ENCODE measurements around the gene BMP7. TPM values are rescaled to one million over a fixed set of nuclear protein-coding genes. Genes with fewer than 3 reads are reported as not detected.

BMP7 gene
- total and polyA plus RNA-seq, 2 of the 8 experiments (the other 6 are each of a cell fraction or from before 2014, with no cell fraction given): 9.2 to 14.7 TPM

DNA sequence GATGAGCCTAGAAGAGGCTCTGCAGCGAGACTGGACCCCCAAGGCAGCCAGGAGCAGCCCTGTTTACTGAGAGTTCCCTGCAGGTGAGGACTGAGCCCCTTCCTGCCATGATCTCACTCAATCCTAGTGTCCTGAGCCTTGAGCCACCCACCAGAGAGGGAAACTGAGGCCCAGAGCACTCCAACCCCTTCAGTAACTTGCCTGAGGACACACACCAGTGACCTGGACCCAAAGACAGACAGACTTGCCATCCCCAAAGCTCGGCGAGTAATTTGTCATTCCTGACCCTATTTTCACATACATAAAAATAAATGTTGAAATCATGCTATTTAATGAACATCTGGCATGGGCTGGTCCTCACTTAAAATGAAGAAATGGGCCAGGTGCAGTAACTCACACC is 16.7 kb downstream of the BMP7 start:
- Histone ChIP-seq H4K5ac (ENCODE audit: insufficient read length, low read depth, low read length) (no peak overlapping the region), H2BK20ac (ENCODE audit: low read length) (no peak overlapping the region), H4K20me1 (replicated peaks in 1 of 2; ENCODE audit: control insufficient read depth in 1 of 2, insufficient read depth in 2 of 2, low read length in 2 of 2) (peaks cover 0 to 2% of the 10 kb centered on the region in 2 experiments), H3K23ac (ENCODE audit: insufficient read length) (no peak overlapping the region), H2AFZ (ENCODE audit: low read length) (no peak overlapping the region), H3K56ac (replicated peaks; ENCODE audit: insufficient read length, low read depth, low read length) (no peak overlapping the region), H2BK12ac (ENCODE audit: low read depth, low read length) (no peak overlapping the region), H3K27me3 (replicated peaks in 1 of 4; ENCODE audit: control insufficient read depth in 3 of 4, extremely low read depth in 1 of 4, insufficient read depth in 3 of 4, low read length in 3 of 4) (no peaks in the 10 kb centered on the region; a peak in 1 of 7 replicates), H3K79me1 (ENCODE audit: low read depth, low read length) (peaks cover 3% of the 10 kb centered on the region), H3K4me1 (replicated peaks in 1 of 4; ENCODE audit: control insufficient read depth in 3 of 4, insufficient read depth in 4 of 4, low read length in 3 of 4) (peaks cover 0 to 8% (median 4%) of the 10 kb centered on the region in 4 experiments; a peak in 4 of 7 replicates), H2BK15ac (ENCODE audit: low read length) (no peak overlapping the region), H4K91ac (replicated peaks; ENCODE audit: insufficient read length, low read length) (no peak overlapping the region), H3K36me3 (ENCODE audit: control insufficient read depth in 2 of 4, insufficient read depth in 4 of 4, low read length in 3 of 4) (no peaks in the 10 kb centered on the region), H3K18ac (ENCODE audit: extremely low read depth, low read length) (no peak overlapping the region), H2BK5ac (ENCODE audit: low read depth, low read length) (no peak overlapping the region), H3K4me2 (ENCODE audit: insufficient read depth in 1 of 2, low read depth in 2 of 2, low read length in 2 of 2) (no peak overlapping the region), H2AK5ac (ENCODE audit: low read depth, low read length) (0 out of 2 replicates have a peak overlapping the region, but pooled peaks have one; percentile 61), H3K9ac (replicated peaks in 1 of 4; ENCODE audit: extremely low read depth in 1 of 4, low read depth in 3 of 4, low read length in 3 of 4) (no peak overlapping the region), H2BK120ac (replicated peaks; ENCODE audit: low read depth, low read length) (no peak overlapping the region), H3K4me3 (ENCODE audit: extremely low read depth in 1 of 4, insufficient read depth in 2 of 4, low read depth in 3 of 4, low read length in 4 of 4) (no peak overlapping the region), H3K4ac (replicated peaks; ENCODE audit: insufficient read length, low read depth, low read length) (no peak overlapping the region), H3K23me2 (ENCODE audit: low read depth, low read length) (no peaks in the 10 kb centered on the region), H3K14ac (ENCODE audit: insufficient read length) (no peak overlapping the region), H4K8ac (ENCODE audit: extremely low read depth, insufficient read depth, low read length) (no peak overlapping the region), H3K79me2 (ENCODE audit: control insufficient read depth in 1 of 2, insufficient read depth in 2 of 2, low read length in 2 of 2) (no peaks in the 10 kb centered on the region), H3K27ac (ENCODE audit: low read depth, low read length) (no peak overlapping the region), H3K9me3 (ENCODE audit: insufficient read depth in 2 of 2, low read depth in 1 of 2, low read length in 1 of 2) (no peaks in the 10 kb centered on the region)
- ChIA-PET CTCF (ENCODE audit: partially characterized antibody) (interaction anchor here (1.3 to 2.0 kb wide), 3 partner anchors 8 to 97 kb away, joined by 3 to 6 read pairs (median 4); no protein-coding TSS in a partner anchor), POLR2A (ENCODE audit: partially characterized antibody) (no interaction called here)
- no peak for FAIRE-seq
- DNase-seq (ENCODE audit: low read depth in 1 of 2, low spot score in 2 of 2): no peak
- TF ChIP-seq SRF (IDR thresholded peaks at IDR 0.05; ENCODE audit: low read depth, low read length) (no peak), TEAD4 (IDR thresholded peaks at IDR 0.05; ENCODE audit: low read depth, low read length) (no peak), POLR2AphosphoS5 (IDR thresholded peaks at IDR 0.05; ENCODE audit: low read depth, low read length) (no peak), NRF1 (IDR thresholded peaks at IDR 0.05; ENCODE audit: low read depth, low read length) (no peak)
- 92% methylated on average over 3 of the region's 3 CpGs; no CpG with 5 or more reads in 1 of the 2 experiments for WGBS, 2 experiments (ENCODE audit: extremely low coverage in 1 of 2, insufficient coverage in 1 of 2, insufficient read length in 1 of 2, insufficient replicate concordance in 2 of 2, low coverage in 1 of 2, low lambda C conversion rate in 2 of 2, missing lambda C conversion rate in 1 of 2)

Measured in H1 (cell line).